AG09319 (cell line): ENCODE data around the gene TMSB15B.
"Not testable (repeated sequence)": the region's sequence is repeated elsewhere in the genome, so short reads cannot be mapped to it uniquely, and the experiment has no call there.

ENCODE experiments used
- DNase-seq: peaks from one replicate; pipeline ENCODE4 v3.0.0-alpha.2; 2010; ENCODE audit warnings: low read depth; ENCODE audit errors: extremely low read depth
- TF ChIP-seq, protein P1 (sequence below): IDR thresholded peaks from 2 replicates; pipeline ENCODE4 v1.5.1; 2011; ENCODE audit warnings: low read depth, mild to moderate bottlenecking, inconsistent platforms, low read length, moderate library complexity

The TMSB15B gene

DNA sequence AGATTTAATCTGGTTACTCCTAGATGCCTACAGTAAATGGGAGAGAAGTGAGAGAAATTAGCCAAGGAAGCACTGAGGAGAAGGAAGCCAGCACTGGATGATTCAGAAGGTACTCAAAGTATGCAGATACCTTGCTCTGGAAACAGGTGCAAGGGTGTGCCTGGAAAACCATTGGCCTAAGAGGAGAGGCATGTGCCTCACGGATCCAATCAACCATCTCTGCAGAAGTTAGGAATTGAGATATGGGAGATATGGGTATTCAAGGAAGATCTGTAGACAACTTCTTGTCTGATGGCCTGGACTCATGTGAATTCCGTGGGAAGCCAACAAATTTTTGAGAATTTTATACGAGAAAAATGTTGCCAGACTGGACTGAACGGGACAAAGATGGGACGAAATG, 46.4 kb downstream of the TMSB15B start:
- no peak for DNase-seq
- TF ChIP-seq, protein P1, sequence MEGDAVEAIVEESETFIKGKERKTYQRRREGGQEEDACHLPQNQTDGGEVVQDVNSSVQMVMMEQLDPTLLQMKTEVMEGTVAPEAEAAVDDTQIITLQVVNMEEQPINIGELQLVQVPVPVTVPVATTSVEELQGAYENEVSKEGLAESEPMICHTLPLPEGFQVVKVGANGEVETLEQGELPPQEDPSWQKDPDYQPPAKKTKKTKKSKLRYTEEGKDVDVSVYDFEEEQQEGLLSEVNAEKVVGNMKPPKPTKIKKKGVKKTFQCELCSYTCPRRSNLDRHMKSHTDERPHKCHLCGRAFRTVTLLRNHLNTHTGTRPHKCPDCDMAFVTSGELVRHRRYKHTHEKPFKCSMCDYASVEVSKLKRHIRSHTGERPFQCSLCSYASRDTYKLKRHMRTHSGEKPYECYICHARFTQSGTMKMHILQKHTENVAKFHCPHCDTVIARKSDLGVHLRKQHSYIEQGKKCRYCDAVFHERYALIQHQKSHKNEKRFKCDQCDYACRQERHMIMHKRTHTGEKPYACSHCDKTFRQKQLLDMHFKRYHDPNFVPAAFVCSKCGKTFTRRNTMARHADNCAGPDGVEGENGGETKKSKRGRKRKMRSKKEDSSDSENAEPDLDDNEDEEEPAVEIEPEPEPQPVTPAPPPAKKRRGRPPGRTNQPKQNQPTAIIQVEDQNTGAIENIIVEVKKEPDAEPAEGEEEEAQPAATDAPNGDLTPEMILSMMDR: no peak

DNA sequence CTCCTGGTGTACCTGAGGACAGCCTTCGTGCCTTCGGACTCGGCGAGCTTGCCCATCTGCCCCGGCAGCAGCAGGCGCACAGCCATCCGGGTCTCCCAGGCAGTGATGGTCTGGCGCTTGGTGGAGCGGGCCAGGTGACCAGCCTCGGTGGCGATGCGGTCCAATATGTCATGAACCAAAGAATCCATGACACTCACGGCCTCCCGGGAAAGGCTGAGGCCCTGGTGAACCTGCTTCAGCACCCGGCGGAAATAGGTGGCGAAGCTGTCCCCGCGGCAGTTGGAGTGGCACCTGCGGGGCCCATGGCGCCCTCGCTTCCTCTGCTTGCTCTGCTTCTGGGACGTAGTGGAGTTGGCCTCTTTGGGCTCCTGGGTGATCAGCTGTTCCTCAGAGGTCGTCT, 50.7 kb downstream of the TMSB15B start:
- DNase-seq: no peak
- TF ChIP-seq, protein P1: no peak

- no peak for DNase-seq
- TF ChIP-seq, protein P1: no peak
These were observed 51.2 kb downstream of the TMSB15B start, which contains the start of gene H2BW1 for GRCh38 chrX:104013606-104014005. H2BW1 (minus strand) TSS chrX:104013708; CDS start chrX:104013576, 132 bp downstream.

DNA sequence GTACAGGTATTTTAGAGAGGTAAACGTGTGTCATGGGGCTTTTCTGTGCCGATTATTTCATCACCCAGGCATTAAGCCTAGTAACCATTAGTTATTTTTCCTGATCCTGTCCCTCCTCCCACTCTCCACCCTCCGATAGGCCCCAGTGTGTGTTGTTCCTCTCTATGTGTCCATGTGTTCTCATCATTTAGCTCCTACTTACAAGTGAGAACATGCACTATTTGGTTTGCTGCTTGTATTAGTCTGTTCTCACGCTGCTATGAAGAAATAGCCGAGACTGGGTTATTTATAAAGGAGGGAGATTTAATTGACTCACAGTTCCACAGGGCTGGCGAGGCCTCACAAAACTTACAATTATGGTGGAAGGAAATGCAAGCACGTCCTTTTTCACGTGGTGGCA, 53.1 kb downstream of the TMSB15B start:
- not testable (repeated sequence) for DNase-seq
